H1 (cell line): Measurements from ENCODE around the gene TBX3. TPM values are rescaled to one million over a fixed set of nuclear protein-coding genes. Genes with fewer than 3 reads are reported as not detected.

Source experiments
- CTBP2 ChIP-seq: IDR thresholded peaks from 2 replicates; pipeline ENCODE4 v1.7.0; 2011; ENCODE audit warnings: borderline replicate concordance, mild to moderate bottlenecking, moderate library complexity, mixed read lengths, low read length; ENCODE audit not compliant: insufficient read depth, insufficient read length
- JUN ChIP-seq: IDR thresholded peaks from 2 replicates; pipeline ENCODE4 v1.6.1; 2011; ENCODE audit warnings: low read depth, mild to moderate bottlenecking, improper control_type of control experiment, low read length
- KDM4A ChIP-seq: IDR thresholded peaks from one replicate; pipeline ENCODE4 v1.7.1; 2012; ENCODE audit warnings: low read depth, mild to moderate bottlenecking, moderate library complexity, low read length, inconsistent platforms; ENCODE audit not compliant: severe bottlenecking
- NRF1 ChIP-seq: IDR thresholded peaks from 2 replicates; pipeline ENCODE4 v1.6.1; 2011; ENCODE audit warnings: mild to moderate bottlenecking, low read depth, low read length, improper control_type of control experiment
- POLR2A ChIP-seq, 2 experiments: IDR thresholded peaks; 1 replicate in 1 of 2; 2 replicates in 1 of 2; pipeline ENCODE4 v1.6.1; 2011; ENCODE audit warnings: low read depth in 2 of 2, low read length in 2 of 2, mild to moderate bottlenecking in 2 of 2; ENCODE audit errors: control extremely low read depth in 1 of 2
- SIRT6 ChIP-seq: IDR thresholded peaks from one replicate; pipeline ENCODE4 v1.7.1; 2012; ENCODE audit warnings: low read length, inconsistent platforms
- SUZ12 ChIP-seq: fragments of 200-600 bp; sonication (generic); IDR thresholded peaks from 2 replicates; pipeline ENCODE4 v1.6.1; 2012; ENCODE audit warnings: mild to moderate bottlenecking, inconsistent platforms, low read length, moderate library complexity, mixed read lengths
- TCF12 ChIP-seq: IDR thresholded peaks from 2 replicates; pipeline ENCODE4 v1.6.1; 2011; ENCODE audit warnings: low read depth, mild to moderate bottlenecking, low read length
- polyA plus RNA-seq, 7 experiments: library from polyadenylated mRNA; depleted of rRNA in 3 of 7; stranded (reverse) in 5 of 7; unstranded in 2 of 7; fragments of >200 nt in 5 of 7; fragments of 200-250 nt in 2 of 7; gene quantifications; 1 replicate in 5 of 7; 2 replicates in 1 of 7; 4 replicates in 1 of 7; pipeline versions ENCODE4 v1.2.1 to v1.2.3, GENCODE V29; 2011 to 2013; ENCODE audit warnings: missing spikeins in 2 of 7, mixed read lengths in 2 of 7
- total RNA-seq: library from RNA; stranded (reverse); fragmentation: NEBNext Ultra II Directional; extraction: Animal tissue kit (Norgen Biotek cat#: 25700); gene quantifications from 2 replicates; pipeline ENCODE4 v1.2.1, GENCODE V29; 2021
- TF ChIP-seq, protein P1 (sequence below): fragments of 300-600 bp; sonication (generic); IDR thresholded peaks from 2 replicates; pipeline ENCODE4 v1.7.1; 2012; ENCODE audit warnings: low read length, moderate library complexity, mild to moderate bottlenecking, inconsistent platforms; ENCODE audit not compliant: insufficient replicate concordance

TBX3 gene
- total and polyA plus RNA-seq, 2 of the 8 experiments (the other 6 are each of a cell fraction or from before 2014, with no cell fraction given) = 0.09 to 1.0 TPM

DNA sequence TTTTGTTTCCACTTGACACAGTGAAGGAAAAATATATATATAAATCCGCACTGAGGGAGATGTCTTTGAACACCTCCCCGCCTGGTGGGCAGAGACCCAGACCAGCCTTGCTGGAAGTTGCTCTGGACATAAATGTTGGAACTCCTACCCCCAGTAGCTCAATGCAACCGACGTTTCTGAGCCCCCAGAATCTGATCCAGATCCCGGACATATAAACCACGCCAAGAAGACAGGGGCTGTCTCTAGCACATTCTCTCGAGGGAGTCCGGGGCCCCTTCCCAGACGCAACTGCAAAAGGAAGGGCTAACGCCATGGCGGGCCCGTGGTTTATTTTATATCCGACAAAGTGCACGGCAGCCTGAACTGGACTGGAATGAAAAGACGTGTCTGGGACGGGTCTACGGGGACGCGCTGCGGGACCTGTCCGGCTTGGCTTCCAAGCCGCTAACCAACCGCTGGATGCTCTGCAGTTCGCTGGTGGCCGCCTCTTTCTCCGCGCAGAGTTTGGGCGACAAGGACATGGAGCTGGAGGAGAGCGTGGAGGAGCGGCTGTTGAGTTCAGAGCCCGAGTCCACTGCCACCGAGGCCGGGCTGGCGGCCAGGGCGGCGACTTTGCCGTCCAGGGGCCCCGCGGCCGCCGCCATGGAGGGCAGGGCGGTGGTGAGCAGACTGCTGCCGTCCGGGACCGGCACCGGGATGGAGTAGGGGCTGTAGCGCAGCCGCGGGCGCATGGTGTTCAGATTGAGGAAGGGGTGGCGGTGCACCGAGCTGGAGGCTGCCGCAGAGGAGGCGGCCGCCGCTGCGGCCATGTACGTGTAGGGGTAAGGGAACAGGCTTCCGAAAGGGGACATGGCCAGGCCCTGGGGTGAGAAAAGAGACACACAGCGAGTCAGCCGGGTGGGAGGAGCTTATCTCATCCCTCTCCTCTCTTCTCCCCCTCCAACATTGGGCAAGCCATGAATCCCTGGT is 12.2 kb downstream of the TBX3 start (continued):
- TF ChIP-seq, protein P1, sequence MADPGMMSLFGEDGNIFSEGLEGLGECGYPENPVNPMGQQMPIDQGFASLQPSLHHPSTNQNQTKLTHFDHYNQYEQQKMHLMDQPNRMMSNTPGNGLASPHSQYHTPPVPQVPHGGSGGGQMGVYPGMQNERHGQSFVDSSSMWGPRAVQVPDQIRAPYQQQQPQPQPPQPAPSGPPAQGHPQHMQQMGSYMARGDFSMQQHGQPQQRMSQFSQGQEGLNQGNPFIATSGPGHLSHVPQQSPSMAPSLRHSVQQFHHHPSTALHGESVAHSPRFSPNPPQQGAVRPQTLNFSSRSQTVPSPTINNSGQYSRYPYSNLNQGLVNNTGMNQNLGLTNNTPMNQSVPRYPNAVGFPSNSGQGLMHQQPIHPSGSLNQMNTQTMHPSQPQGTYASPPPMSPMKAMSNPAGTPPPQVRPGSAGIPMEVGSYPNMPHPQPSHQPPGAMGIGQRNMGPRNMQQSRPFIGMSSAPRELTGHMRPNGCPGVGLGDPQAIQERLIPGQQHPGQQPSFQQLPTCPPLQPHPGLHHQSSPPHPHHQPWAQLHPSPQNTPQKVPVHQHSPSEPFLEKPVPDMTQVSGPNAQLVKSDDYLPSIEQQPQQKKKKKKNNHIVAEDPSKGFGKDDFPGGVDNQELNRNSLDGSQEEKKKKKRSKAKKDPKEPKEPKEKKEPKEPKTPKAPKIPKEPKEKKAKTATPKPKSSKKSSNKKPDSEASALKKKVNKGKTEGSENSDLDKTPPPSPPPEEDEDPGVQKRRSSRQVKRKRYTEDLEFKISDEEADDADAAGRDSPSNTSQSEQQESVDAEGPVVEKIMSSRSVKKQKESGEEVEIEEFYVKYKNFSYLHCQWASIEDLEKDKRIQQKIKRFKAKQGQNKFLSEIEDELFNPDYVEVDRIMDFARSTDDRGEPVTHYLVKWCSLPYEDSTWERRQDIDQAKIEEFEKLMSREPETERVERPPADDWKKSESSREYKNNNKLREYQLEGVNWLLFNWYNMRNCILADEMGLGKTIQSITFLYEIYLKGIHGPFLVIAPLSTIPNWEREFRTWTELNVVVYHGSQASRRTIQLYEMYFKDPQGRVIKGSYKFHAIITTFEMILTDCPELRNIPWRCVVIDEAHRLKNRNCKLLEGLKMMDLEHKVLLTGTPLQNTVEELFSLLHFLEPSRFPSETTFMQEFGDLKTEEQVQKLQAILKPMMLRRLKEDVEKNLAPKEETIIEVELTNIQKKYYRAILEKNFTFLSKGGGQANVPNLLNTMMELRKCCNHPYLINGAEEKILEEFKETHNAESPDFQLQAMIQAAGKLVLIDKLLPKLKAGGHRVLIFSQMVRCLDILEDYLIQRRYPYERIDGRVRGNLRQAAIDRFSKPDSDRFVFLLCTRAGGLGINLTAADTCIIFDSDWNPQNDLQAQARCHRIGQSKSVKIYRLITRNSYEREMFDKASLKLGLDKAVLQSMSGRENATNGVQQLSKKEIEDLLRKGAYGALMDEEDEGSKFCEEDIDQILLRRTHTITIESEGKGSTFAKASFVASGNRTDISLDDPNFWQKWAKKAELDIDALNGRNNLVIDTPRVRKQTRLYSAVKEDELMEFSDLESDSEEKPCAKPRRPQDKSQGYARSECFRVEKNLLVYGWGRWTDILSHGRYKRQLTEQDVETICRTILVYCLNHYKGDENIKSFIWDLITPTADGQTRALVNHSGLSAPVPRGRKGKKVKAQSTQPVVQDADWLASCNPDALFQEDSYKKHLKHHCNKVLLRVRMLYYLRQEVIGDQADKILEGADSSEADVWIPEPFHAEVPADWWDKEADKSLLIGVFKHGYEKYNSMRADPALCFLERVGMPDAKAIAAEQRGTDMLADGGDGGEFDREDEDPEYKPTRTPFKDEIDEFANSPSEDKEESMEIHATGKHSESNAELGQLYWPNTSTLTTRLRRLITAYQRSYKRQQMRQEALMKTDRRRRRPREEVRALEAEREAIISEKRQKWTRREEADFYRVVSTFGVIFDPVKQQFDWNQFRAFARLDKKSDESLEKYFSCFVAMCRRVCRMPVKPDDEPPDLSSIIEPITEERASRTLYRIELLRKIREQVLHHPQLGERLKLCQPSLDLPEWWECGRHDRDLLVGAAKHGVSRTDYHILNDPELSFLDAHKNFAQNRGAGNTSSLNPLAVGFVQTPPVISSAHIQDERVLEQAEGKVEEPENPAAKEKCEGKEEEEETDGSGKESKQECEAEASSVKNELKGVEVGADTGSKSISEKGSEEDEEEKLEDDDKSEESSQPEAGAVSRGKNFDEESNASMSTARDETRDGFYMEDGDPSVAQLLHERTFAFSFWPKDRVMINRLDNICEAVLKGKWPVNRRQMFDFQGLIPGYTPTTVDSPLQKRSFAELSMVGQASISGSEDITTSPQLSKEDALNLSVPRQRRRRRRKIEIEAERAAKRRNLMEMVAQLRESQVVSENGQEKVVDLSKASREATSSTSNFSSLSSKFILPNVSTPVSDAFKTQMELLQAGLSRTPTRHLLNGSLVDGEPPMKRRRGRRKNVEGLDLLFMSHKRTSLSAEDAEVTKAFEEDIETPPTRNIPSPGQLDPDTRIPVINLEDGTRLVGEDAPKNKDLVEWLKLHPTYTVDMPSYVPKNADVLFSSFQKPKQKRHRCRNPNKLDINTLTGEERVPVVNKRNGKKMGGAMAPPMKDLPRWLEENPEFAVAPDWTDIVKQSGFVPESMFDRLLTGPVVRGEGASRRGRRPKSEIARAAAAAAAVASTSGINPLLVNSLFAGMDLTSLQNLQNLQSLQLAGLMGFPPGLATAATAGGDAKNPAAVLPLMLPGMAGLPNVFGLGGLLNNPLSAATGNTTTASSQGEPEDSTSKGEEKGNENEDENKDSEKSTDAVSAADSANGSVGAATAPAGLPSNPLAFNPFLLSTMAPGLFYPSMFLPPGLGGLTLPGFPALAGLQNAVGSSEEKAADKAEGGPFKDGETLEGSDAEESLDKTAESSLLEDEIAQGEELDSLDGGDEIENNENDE = no peak
- TF ChIP-seq SUZ12 = peak; percentile 100
- no peak for TF ChIP-seq TCF12
- peak; percentile 45 for TF ChIP-seq KDM4A
- no peak for TF ChIP-seq CTBP2
- no peak for TF ChIP-seq JUN
- no peak for TF ChIP-seq POLR2A (IDR thresholded peaks at IDR 0.05; ENCODE audit: control extremely low read depth in 1 of 2, low read depth in 2 of 2, low read length in 2 of 2)
- TF ChIP-seq SIRT6 = no peak
- TF ChIP-seq NRF1 = no peak
